Activated CD4-positive, CD25-positive, alpha-beta regulatory T cell treated with anti-CD3 and anti-CD28 coated beads, Interleukin-2, amount 50 U/mL, for 24 hours (primary cell): ENCODE data around the gene NDRG3.

ENCODE experiments used
- ATAC-seq, 2 donors: fragments of 150-1000 bp; cut with Tn5 transposase; one replicate each; pipeline ENCODE4 v1.10.0; 2021; ENCODE audit warnings: mild to moderate bottlenecking in 1 of 2, moderate library complexity in 1 of 2

The NDRG3 gene

GRCh38 chr20:36604952-36605398 is 140.9 kb downstream of the NDRG3 start:
- peak; percentile 22 to 31 for ATAC-seq
